ENCODE results near the gene RAPH1.

DNA sequence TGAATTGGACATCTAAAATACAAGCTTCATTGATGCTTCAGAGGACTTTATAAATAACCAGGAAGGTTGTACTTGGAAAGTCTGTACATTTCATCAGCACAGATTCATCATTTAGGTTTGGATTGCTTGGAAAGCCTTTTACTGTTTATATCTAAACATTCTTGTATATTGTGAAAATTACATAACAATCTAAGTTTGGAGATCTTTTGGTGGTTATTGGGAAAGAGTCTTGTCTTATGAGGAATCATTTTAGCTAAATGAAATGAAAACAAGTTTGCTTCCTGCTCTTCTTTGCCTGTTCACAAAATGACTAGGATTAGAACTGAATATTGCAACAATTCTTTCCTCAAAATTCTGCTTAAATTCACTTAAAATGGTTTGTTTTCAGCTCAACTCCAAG, 127.6 kb downstream of the RAPH1 start:
- TF ChIP-seq RAD21 (conservative IDR thresholded peaks at IDR 0.05), result no peak
- TF ChIP-seq, protein P1, sequence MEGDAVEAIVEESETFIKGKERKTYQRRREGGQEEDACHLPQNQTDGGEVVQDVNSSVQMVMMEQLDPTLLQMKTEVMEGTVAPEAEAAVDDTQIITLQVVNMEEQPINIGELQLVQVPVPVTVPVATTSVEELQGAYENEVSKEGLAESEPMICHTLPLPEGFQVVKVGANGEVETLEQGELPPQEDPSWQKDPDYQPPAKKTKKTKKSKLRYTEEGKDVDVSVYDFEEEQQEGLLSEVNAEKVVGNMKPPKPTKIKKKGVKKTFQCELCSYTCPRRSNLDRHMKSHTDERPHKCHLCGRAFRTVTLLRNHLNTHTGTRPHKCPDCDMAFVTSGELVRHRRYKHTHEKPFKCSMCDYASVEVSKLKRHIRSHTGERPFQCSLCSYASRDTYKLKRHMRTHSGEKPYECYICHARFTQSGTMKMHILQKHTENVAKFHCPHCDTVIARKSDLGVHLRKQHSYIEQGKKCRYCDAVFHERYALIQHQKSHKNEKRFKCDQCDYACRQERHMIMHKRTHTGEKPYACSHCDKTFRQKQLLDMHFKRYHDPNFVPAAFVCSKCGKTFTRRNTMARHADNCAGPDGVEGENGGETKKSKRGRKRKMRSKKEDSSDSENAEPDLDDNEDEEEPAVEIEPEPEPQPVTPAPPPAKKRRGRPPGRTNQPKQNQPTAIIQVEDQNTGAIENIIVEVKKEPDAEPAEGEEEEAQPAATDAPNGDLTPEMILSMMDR (IDR thresholded peaks at IDR 0.05; ENCODE audit: poor library complexity, severe bottlenecking), result no peak
- no peak for TF ChIP-seq EP300 (conservative IDR thresholded peaks at IDR 0.05; ENCODE audit: poor library complexity, severe bottlenecking)
- no peak for TF ChIP-seq EZH2 (IDR thresholded peaks at IDR 0.05; ENCODE audit: borderline replicate concordance, insufficient read depth, low read length, poor library complexity, severe bottlenecking)
- no peak for TF ChIP-seq POLR2AphosphoS5 (IDR thresholded peaks at IDR 0.05)
- TF ChIP-seq, protein P2, sequence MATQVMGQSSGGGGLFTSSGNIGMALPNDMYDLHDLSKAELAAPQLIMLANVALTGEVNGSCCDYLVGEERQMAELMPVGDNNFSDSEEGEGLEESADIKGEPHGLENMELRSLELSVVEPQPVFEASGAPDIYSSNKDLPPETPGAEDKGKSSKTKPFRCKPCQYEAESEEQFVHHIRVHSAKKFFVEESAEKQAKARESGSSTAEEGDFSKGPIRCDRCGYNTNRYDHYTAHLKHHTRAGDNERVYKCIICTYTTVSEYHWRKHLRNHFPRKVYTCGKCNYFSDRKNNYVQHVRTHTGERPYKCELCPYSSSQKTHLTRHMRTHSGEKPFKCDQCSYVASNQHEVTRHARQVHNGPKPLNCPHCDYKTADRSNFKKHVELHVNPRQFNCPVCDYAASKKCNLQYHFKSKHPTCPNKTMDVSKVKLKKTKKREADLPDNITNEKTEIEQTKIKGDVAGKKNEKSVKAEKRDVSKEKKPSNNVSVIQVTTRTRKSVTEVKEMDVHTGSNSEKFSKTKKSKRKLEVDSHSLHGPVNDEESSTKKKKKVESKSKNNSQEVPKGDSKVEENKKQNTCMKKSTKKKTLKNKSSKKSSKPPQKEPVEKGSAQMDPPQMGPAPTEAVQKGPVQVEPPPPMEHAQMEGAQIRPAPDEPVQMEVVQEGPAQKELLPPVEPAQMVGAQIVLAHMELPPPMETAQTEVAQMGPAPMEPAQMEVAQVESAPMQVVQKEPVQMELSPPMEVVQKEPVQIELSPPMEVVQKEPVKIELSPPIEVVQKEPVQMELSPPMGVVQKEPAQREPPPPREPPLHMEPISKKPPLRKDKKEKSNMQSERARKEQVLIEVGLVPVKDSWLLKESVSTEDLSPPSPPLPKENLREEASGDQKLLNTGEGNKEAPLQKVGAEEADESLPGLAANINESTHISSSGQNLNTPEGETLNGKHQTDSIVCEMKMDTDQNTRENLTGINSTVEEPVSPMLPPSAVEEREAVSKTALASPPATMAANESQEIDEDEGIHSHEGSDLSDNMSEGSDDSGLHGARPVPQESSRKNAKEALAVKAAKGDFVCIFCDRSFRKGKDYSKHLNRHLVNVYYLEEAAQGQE (IDR thresholded peaks at IDR 0.05; ENCODE audit: borderline replicate concordance), result no peak
- no peak for TF ChIP-seq TAF1 (IDR thresholded peaks at IDR 0.05; ENCODE audit: low read depth)
- no peak for TF ChIP-seq SMC3 (conservative IDR thresholded peaks at IDR 0.05; ENCODE audit: poor library complexity)
